Measurements from ENCODE around the gene FBXW4.

FBXW4 gene

GRCh38 chr10:101725296-101726114 is 30.5 kb upstream of the FBXW4 start:
- TF ChIP-seq CTCF (IDR thresholded peaks at IDR 0.05; ENCODE audit: low read depth, low read length), result no peak
- H3K4me3 ChIP-seq (ENCODE audit: low read depth, low read length), result no peak overlapping the region

DNA sequence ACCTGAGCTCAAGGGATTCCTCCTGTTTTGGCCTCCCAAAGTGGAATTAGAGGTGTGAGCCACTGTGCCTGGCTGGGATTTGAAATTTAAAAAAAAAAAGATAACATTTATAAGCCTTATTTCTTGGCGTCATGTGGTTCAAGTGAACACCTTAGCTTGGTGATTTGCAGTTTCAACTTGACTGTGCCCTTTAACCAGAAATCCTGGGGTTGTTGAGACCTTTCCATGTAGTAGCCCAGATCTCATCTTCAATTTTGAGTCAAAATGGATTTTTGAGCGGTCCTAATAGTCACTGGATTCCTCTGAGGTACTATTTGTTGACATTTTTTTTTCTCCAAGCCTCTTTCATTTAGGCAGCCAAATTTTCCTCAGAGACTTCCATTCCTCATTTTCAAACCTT is 29.5 kb upstream of the FBXW4 start:
- no peak for TF ChIP-seq CTCF (IDR thresholded peaks at IDR 0.05; ENCODE audit: low read depth, low read length)
- no peak overlapping the region for H3K4me3 ChIP-seq (ENCODE audit: low read depth, low read length)

DNA sequence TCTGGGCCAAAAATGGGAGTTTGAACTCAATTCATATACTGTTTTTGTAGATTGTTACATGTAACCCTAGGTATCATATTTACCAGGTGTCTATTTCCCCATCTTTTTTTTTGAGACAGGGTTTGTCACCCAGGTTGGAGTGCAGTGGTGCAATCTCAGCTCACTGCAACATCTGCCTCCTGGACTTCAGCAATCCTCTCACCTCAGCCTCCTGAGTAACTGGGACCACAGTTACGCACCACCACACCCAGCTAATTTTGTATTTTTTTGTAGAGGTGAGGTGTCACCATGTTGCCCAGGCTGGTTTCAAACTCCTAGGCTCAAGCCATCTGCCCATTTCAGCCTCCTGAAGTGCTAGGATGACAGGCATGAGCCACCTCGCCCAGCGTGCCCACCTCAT is 28.2 kb upstream of the FBXW4 start:
- TF ChIP-seq CTCF (IDR thresholded peaks at IDR 0.05; ENCODE audit: low read depth, low read length), result no peak
- H3K4me3 ChIP-seq (ENCODE audit: low read depth, low read length), result no peak overlapping the region

DNA sequence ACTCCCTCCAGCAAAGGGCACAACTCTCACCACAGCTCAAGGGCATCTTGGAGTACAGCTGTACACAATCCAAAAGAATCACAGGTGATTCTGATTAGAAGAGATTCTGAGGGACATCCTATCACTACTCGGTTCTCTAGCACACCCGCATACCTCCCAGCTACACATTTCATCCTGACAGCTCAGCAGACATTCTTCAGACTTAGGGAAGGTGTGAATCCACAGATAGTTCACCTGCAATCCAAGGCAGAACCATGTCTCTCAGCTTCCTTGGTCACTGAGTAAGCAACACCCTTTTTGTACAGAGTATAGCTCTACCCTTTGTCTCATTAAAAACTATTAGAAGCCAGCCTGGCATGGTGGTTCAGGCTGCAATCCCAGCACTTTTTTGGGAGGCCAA is 26.8 kb upstream of the FBXW4 start:
- no peak overlapping the region for H3K4me3 ChIP-seq (ENCODE audit: low read depth, low read length)
- TF ChIP-seq CTCF (IDR thresholded peaks at IDR 0.05; ENCODE audit: low read depth, low read length), result no peak

DNA sequence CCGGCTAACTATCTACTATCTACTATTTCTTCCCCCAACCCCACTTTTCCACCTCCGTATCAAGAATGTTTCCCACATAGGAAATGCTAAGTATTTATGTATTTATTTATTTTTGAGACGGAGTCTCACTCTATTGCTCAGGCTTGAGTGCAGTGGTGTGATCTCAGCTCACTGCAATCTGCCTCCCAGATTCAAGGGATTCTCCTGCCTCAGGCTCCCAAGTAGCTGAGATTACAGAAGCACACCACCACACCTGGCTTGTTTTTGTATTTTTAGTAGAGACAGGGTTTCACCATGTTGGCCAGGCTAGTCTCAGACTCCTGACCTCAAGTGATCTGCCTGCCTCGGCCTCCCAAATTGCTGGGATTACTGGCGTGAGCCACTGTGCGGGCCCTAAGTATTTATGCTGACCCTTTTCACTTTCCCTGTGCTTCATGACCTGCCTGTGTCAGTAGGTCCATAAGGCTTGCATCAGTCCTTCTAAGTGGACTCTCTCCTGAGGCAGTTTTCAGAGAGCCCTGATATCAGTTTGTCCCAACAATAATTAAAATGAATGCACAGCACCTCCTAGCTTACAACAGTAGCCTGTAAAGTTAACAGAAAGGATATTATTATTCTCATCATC is 25.7 kb upstream of the FBXW4 start:
- no peak overlapping the region for H3K4me3 ChIP-seq (ENCODE audit: low read depth, low read length)
- TF ChIP-seq CTCF (IDR thresholded peaks at IDR 0.05; ENCODE audit: low read depth, low read length), result no peak

GRCh38 chr10:101718690-101719275 is 23.8 kb upstream of the FBXW4 start:
- TF ChIP-seq CTCF (IDR thresholded peaks at IDR 0.05; ENCODE audit: low read depth, low read length), result no peak
- no peak overlapping the region for H3K4me3 ChIP-seq (ENCODE audit: low read depth, low read length)
